ENCODE results near the gene THSD4.

DNA sequence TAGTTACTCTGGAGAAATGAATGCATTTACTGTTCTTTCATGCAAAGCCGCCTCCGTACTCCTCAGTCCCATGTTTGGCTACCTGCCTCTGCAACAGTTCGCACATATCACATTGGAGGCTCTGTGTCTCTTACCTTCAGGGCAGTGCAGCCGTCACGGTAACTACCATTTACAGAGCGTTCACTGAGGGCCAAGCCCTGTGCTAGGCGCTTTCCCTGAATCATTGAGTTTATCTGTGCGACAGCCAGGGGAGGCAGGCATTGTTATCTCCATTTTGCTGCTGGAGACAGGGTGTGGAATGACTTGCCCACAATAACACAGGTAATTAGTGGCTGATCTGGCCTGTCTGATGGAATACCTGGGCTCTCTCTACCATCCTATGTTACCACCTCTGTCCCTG, 115.0 kb downstream of the THSD4 start:
- no peak for TF ChIP-seq EZH2phosphoT487 (IDR thresholded peaks at IDR 0.05; ENCODE audit: borderline replicate concordance)
- TF ChIP-seq CTCF (conservative IDR thresholded peaks at IDR 0.05; ENCODE audit: low read length) = no peak

All from Loucy (cell line).